ENCODE data around the gene ATP8B3. TPM values are rescaled to one million over a fixed set of nuclear protein-coding genes. Genes with fewer than 3 reads are reported as not detected.

The ATP8B3 gene
- total and polyA plus RNA-seq, 9 of the 15 experiments (the other 6 are each of a cell fraction or from before 2014, with no cell fraction given): 1.2 to 12.3 (median 3.8) TPM

GRCh38 chr19:1806184-1807029, 5.7 kb downstream of the ATP8B3 start:
- Histone ChIP-seq H3K4me1 (replicated peaks in 1 of 2; ENCODE audit: control insufficient read depth in 2 of 2, insufficient read depth in 2 of 2, low read length in 2 of 2) (peaks cover 3 to 51% of the 10 kb centered on the region in 2 experiments; a peak in 3 of 5 replicates), H3K9ac (ENCODE audit: insufficient read depth in 1 of 2, low read depth in 2 of 2, low read length in 2 of 2) (no peak overlapping the region), H3K27me3 (ENCODE audit: control insufficient read depth in 2 of 2, insufficient read depth in 2 of 2, low read length in 2 of 2) (no peaks in the 10 kb centered on the region), H4K20me1 (replicated peaks; ENCODE audit: control insufficient read depth, insufficient read depth, low read length) (no peaks in the 10 kb centered on the region), H3K9me1 (ENCODE audit: control insufficient read depth, insufficient read depth, low read length) (no peaks in the 10 kb centered on the region), H2AFZ (ENCODE audit: low read depth, low read length) (no peak overlapping the region), H3K36me3 (ENCODE audit: control insufficient read depth, insufficient read depth, low read length) (0 out of 3 replicates have a peak, but pooled peaks cover 3% of the 10 kb centered on the region), H3K4me3 (no peak overlapping the region), H3K79me2 (ENCODE audit: control insufficient read depth, insufficient read depth, low read length) (no peaks in the 10 kb centered on the region; the same call in 2 of the 3 replicates), H3K9me3 (replicated peaks; ENCODE audit: control insufficient read depth, insufficient read depth, low read depth, low read length) (no peaks in the 10 kb centered on the region), H3K4me2 (ENCODE audit: insufficient read depth, low read length) (no peak overlapping the region), H3K27ac (ENCODE audit: extremely low read depth, low read depth, low read length) (no peak overlapping the region)
- CTCF ChIA-PET (ENCODE audit: low intra/inter-chr PET ratio): no interaction called here
- in situ Hi-C loops (cut with MboI) (no loop called here), intact Hi-C loops (cut with micrococcal nuclease) (no loop called here)
- ATAC-seq (no peak), DNase-seq (ENCODE audit: extremely low read depth in 1 of 4, low spot score in 3 of 4) (no peak), FAIRE-seq (no peak)
- POLR2A ChIA-PET: interaction anchor here (1.0 to 1.1 kb wide), 2 partner anchors 10 to 60 kb away, joined by 3 to 4 read pairs; no protein-coding TSS in a partner anchor
- 86% methylated on average over 24 of the region's 45 CpGs for WGBS (ENCODE audit: insufficient coverage, low coverage, missing lambda C conversion rate)
- no TSS peak for BruUV-seq (replicated peaks)
- TF ChIP-seq MTF1 (CRISPR knock-in tag; IDR thresholded peaks at IDR 0.05; ENCODE audit: borderline replicate concordance): no peak
- no peak for TF ChIP-seq ZC3H4 (CRISPR knock-in tag; IDR thresholded peaks at IDR 0.05; ENCODE audit: borderline replicate concordance)
- no peak for TF ChIP-seq DEAF1 (CRISPR knock-in tag; IDR thresholded peaks at IDR 0.05)
- TF ChIP-seq PTRF (tag; IDR thresholded peaks at IDR 0.05): no peak
- TF ChIP-seq, protein P1, sequence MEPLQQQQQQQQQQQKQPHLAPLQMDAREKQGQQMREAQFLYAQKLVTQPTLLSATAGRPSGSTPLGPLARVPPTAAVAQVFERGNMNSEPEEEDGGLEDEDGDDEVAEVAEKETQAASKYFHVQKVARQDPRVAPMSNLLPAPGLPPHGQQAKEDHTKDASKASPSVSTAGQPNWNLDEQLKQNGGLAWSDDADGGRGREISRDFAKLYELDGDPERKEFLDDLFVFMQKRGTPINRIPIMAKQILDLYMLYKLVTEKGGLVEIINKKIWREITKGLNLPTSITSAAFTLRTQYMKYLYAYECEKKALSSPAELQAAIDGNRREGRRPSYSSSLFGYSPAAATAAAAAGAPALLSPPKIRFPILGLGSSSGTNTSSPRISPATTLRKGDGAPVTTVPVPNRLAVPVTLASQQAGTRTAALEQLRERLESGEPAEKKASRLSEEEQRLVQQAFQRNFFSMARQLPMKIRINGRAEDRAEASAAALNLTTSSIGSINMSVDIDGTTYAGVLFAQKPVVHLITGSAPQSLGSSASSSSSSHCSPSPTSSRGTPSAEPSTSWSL (CRISPR knock-in tag; IDR thresholded peaks at IDR 0.05; ENCODE audit: borderline replicate concordance): no peak
- no peak for TF ChIP-seq XRCC4 (IDR thresholded peaks at IDR 0.05; ENCODE audit: extremely low read depth, insufficient read depth, insufficient read length)
- TF ChIP-seq, protein P2, sequence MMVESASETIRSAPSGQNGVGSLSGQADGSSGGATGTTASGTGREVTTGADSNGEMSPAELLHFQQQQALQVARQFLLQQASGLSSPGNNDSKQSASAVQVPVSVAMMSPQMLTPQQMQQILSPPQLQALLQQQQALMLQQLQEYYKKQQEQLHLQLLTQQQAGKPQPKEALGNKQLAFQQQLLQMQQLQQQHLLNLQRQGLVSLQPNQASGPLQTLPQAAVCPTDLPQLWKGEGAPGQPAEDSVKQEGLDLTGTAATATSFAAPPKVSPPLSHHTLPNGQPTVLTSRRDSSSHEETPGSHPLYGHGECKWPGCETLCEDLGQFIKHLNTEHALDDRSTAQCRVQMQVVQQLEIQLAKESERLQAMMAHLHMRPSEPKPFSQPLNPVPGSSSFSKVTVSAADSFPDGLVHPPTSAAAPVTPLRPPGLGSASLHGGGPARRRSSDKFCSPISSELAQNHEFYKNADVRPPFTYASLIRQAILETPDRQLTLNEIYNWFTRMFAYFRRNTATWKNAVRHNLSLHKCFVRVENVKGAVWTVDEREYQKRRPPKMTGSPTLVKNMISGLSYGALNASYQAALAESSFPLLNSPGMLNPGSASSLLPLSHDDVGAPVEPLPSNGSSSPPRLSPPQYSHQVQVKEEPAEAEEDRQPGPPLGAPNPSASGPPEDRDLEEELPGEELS (CRISPR knock-in tag; IDR thresholded peaks at IDR 0.05; ENCODE audit: borderline replicate concordance): no peak
- TF ChIP-seq, protein P3, sequence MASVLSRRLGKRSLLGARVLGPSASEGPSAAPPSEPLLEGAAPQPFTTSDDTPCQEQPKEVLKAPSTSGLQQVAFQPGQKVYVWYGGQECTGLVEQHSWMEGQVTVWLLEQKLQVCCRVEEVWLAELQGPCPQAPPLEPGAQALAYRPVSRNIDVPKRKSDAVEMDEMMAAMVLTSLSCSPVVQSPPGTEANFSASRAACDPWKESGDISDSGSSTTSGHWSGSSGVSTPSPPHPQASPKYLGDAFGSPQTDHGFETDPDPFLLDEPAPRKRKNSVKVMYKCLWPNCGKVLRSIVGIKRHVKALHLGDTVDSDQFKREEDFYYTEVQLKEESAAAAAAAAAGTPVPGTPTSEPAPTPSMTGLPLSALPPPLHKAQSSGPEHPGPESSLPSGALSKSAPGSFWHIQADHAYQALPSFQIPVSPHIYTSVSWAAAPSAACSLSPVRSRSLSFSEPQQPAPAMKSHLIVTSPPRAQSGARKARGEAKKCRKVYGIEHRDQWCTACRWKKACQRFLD (CRISPR knock-in tag; IDR thresholded peaks at IDR 0.05): no peak
